T-cell (primary cell): Measurements from ENCODE around the gene PTPRM. TPM values are rescaled to one million over a fixed set of nuclear protein-coding genes. Genes with fewer than 3 reads are reported as not detected.

ENCODE experiments used
- ATAC-seq, 4 experiments: fragments of 200-7000 bp in 3 of 4; fragments of 150-1000 bp in 1 of 4; cut with Tn5 transposase; replicated peaks in 1 of 4; 1 replicate in 3 of 4; 2 replicates in 1 of 4; pipeline ENCODE4 v1.10.0; 2021; ENCODE audit warnings: moderate library complexity in 3 of 4, mild to moderate bottlenecking in 2 of 4, moderate number of reproducible peaks in 1 of 4
- CTCF ChIA-PET, 2 donors: fragments of 300-600 bp; sonication (Branson Sonifier 250); formaldehyde crosslinking; loops; one replicate each; lab custom pipeline; 2022; ENCODE audit warnings: antibody characterized with exemption in 2 of 2; lab: Charles Lee
- POLR2A ChIA-PET, 2 donors: fragments of 300-600 bp; sonication (Branson Sonifier 250); formaldehyde crosslinking; loops; one replicate each; lab custom pipeline; 2022; ENCODE audit warnings: antibody characterized with exemption in 2 of 2; lab: Charles Lee
- DNase-seq, 35 experiments: peaks; one replicate each; pipeline versions ENCODE4 v3.0.0 to v3.0.0-alpha.2; 2013 to 2023
- H3K27ac ChIP-seq: one replicate; pipeline ENCODE4 v1.5.1; 2013; ENCODE audit warnings: low read length
- H3K27me3 ChIP-seq, 2 experiments: replicated peaks in 1 of 2; 1 replicate in 1 of 2; 2 replicates in 1 of 2; pipeline versions ENCODE4 v1.6.1 to v1.7.0; 2013; ENCODE audit warnings: low read length in 1 of 2, mixed read lengths in 1 of 2; ENCODE audit not compliant: control insufficient read depth in 2 of 2, insufficient read depth in 2 of 2; ENCODE audit errors: extremely low read depth in 1 of 2
- H3K36me3 ChIP-seq, 2 donors: 1 replicate in 1 of 2; 2 replicates in 1 of 2; pipeline versions ENCODE4 v1.6.1 to v1.7.0; 2013; ENCODE audit warnings: low read length in 1 of 2; ENCODE audit not compliant: control insufficient read depth in 2 of 2, insufficient read depth in 1 of 2; ENCODE audit errors: extremely low read depth in 1 of 2
- H3K4me1 ChIP-seq, 2 experiments: 1 replicate in 1 of 2; 2 replicates in 1 of 2; pipeline versions ENCODE4 v1.6.1 to v1.7.0; 2013; ENCODE audit warnings: low read length in 2 of 2, mixed read lengths in 1 of 2; ENCODE audit not compliant: insufficient read depth in 2 of 2, control insufficient read depth in 1 of 2; ENCODE audit errors: extremely low read depth in 1 of 2
- H3K4me3 ChIP-seq, 2 donors: 1 replicate in 1 of 2; 2 replicates in 1 of 2; pipeline versions ENCODE4 v1.5.1 to v1.7.0; 2013; ENCODE audit warnings: mild to moderate bottlenecking in 2 of 2, low read length in 1 of 2, moderate library complexity in 1 of 2; ENCODE audit not compliant: control insufficient read depth in 1 of 2; ENCODE audit errors: extremely low read depth in 1 of 2
- H3K9me3 ChIP-seq: 2 replicates; pipeline ENCODE4 v1.7.0; 2013
- H3K27ac Mint-ChIP-seq, 2 donors: one replicate each; pipeline ENCODE4 v1.8.0; 2020 to 2021; ENCODE audit warnings: mild to moderate bottlenecking in 2 of 2, mixed read lengths in 2 of 2
- H3K27me3 Mint-ChIP-seq, 2 donors: one replicate each; pipeline ENCODE4 v1.8.0; 2021 to 2022; ENCODE audit warnings: mixed read lengths in 2 of 2
- H3K36me3 Mint-ChIP-seq: one replicate; pipeline ENCODE4 v1.8.0; 2021; ENCODE audit warnings: mixed read lengths
- H3K4me1 Mint-ChIP-seq, 3 donors: one replicate each; pipeline ENCODE4 v1.8.0; 2020 to 2022; ENCODE audit warnings: mixed read lengths in 3 of 3, mild to moderate bottlenecking in 1 of 3
- H3K4me3 Mint-ChIP-seq, 3 donors: one replicate each; pipeline ENCODE4 v1.8.0; 2020 to 2022; ENCODE audit warnings: mild to moderate bottlenecking in 3 of 3, mixed read lengths in 3 of 3, moderate library complexity in 3 of 3
- H3K9me3 Mint-ChIP-seq, 3 donors: one replicate each; pipeline ENCODE4 v1.8.0; 2020 to 2022; ENCODE audit warnings: mixed read lengths in 3 of 3
- WGBS: methylation state at CpG from one replicate; pipeline ENCODE4 v1.1.5; 2013; ENCODE audit warnings: missing lambda C conversion rate; ENCODE audit not compliant: insufficient coverage; 5-methylcytosine and 5-hydroxymethylcytosine counted together
- total RNA-seq, 35 experiments: library from RNA in 6 of 35; stranded (reverse) in 6 of 35; fragments of 120-200 nt in 1 of 35; gene quantifications; one replicate each; pipeline versions ENCODE4 v1.2.1 to v1.2.4 and lab custom pipeline; 2013 to 2026

Gene PTPRM
- total RNA-seq, 5 donors from 2014 or later (not counting 1 experiment from before 2014, with no cell fraction given) = 4.1 to 47.4 (median 7.1) TPM

- WGBS = no CpG with 5 or more reads among the region's 2 CpGs
- POLR2A ChIA-PET = no interaction called here
- Histone ChIP-seq H3K27ac (no peak overlapping the region), H3K27me3 (peaks cover 0 to 7% of the 10 kb centered on the region in 2 experiments), H3K9me3 (no peaks in the 10 kb centered on the region), H3K4me3 (no peak overlapping the region), H3K36me3 (no peaks in the 10 kb centered on the region), H3K4me1 (no peaks in the 10 kb centered on the region)
- no peak overlapping the region for H3K4me3 Mint-ChIP-seq
- no peaks in the 10 kb centered on the region for H3K4me1 Mint-ChIP-seq
- no peaks in the 10 kb centered on the region for H3K36me3 Mint-ChIP-seq
- no peak overlapping the region for H3K27ac Mint-ChIP-seq
- H3K9me3 Mint-ChIP-seq = peaks cover 0 to 5% (median 0%) of the 10 kb centered on the region in 3 donors
- CTCF ChIA-PET = no interaction called here
- ATAC-seq = no peak
- no peaks in the 10 kb centered on the region for H3K27me3 Mint-ChIP-seq
- DNase-seq = no peak
Observed at GRCh38 chr18:7873316-7873715, 306.2 kb downstream of the PTPRM start.

GRCh38 chr18:7876354-7877104, 309.4 kb downstream of the PTPRM start:
- CTCF ChIA-PET = no interaction called here
- POLR2A ChIA-PET = no interaction called here
- Histone ChIP-seq H3K9me3 (no peaks in the 10 kb centered on the region), H3K36me3 (no peaks in the 10 kb centered on the region), H3K4me3 (no peak overlapping the region), H3K27ac (no peak overlapping the region), H3K4me1 (no peaks in the 10 kb centered on the region), H3K27me3 (no peaks in the 10 kb centered on the region)
- no CpG with 5 or more reads among the region's 2 CpGs for WGBS
- Mint-ChIP-seq H3K4me1 (no peaks in the 10 kb centered on the region), H3K27ac (no peak overlapping the region), H3K4me3 (no peak overlapping the region), H3K36me3 (no peaks in the 10 kb centered on the region), H3K9me3 (peaks cover 0 to 2% (median under 1%) of the 10 kb centered on the region in 3 donors), H3K27me3 (no peaks in the 10 kb centered on the region)
- DNase-seq (no peak), ATAC-seq (no peak)

DNA sequence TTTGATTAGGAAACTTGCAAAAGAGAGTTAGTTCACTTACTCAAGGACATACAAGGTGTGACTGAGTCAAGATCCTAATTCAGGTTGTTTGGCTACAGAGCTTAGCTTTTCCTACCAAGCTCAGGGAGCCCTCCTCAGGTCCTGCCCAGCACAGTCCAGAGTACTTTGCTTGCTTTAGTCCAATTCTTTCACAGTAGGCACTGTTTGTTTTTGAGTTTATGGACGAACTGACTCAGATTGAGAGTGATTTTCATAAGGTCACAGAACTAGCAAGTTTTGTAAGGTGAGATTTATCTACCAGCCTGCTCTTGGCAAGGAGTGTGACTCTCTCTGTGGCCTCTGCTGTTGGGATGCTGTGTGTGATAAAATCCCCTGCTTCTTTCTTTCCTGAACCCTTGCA, 310.5 kb downstream of the PTPRM start:
- DNase-seq = no peak
- ChIA-PET POLR2A (no interaction called here), CTCF (no interaction called here)
- H3K4me1 Mint-ChIP-seq = no peaks in the 10 kb centered on the region
- H3K27ac Mint-ChIP-seq = no peak overlapping the region
- H3K36me3 ChIP-seq = no peaks in the 10 kb centered on the region
- H3K4me3 Mint-ChIP-seq = no peak overlapping the region
- H3K27ac ChIP-seq = no peak overlapping the region
- no peaks in the 10 kb centered on the region for H3K4me1 ChIP-seq
- no peak for ATAC-seq
- H3K9me3 Mint-ChIP-seq = peaks cover 0 to 4% (median 2%) of the 10 kb centered on the region in 3 donors
- no peaks in the 10 kb centered on the region for H3K27me3 Mint-ChIP-seq
- no peaks in the 10 kb centered on the region for H3K36me3 Mint-ChIP-seq
- WGBS = 25% methylated on average over 1 of the region's 1 CpG
- H3K27me3 ChIP-seq = no peaks in the 10 kb centered on the region
- H3K9me3 ChIP-seq = no peaks in the 10 kb centered on the region
- no peak overlapping the region for H3K4me3 ChIP-seq

- POLR2A ChIA-PET = no interaction called here
- no peak for DNase-seq
Observed at GRCh38 chr18:7878265-7879211, 311.4 kb downstream of the PTPRM start.

GRCh38 chr18:7879717-7880116, 312.6 kb downstream of the PTPRM start:
- Mint-ChIP-seq H3K9me3 (peaks cover 0 to 4% (median 2%) of the 10 kb centered on the region in 3 donors), H3K27me3 (no peaks in the 10 kb centered on the region), H3K27ac (no peak overlapping the region), H3K4me3 (no peak overlapping the region), H3K36me3 (no peaks in the 10 kb centered on the region), H3K4me1 (no peaks in the 10 kb centered on the region)
- Histone ChIP-seq H3K4me3 (no peak overlapping the region), H3K27me3 (no peaks in the 10 kb centered on the region), H3K4me1 (no peaks in the 10 kb centered on the region), H3K36me3 (no peaks in the 10 kb centered on the region), H3K27ac (no peak overlapping the region), H3K9me3 (no peaks in the 10 kb centered on the region)
- ChIA-PET POLR2A (no interaction called here), CTCF (no interaction called here)
- no peak for ATAC-seq
- no peak for DNase-seq
- WGBS = 60% methylated on average over 1 of the region's 4 CpGs

More at GRCh38 chr18:7878265-7879211, 311.4 kb downstream of the PTPRM start:
- Histone ChIP-seq H3K4me3 (no peak overlapping the region), H3K9me3 (no peaks in the 10 kb centered on the region), H3K27ac (no peak overlapping the region), H3K27me3 (no peaks in the 10 kb centered on the region), H3K4me1 (no peaks in the 10 kb centered on the region), H3K36me3 (no peaks in the 10 kb centered on the region)
- no peak for ATAC-seq
- WGBS = no CpG with 5 or more reads among the region's 6 CpGs
- CTCF ChIA-PET = no interaction called here
- H3K27ac Mint-ChIP-seq = no peak overlapping the region
- no peaks in the 10 kb centered on the region for H3K27me3 Mint-ChIP-seq
- no peaks in the 10 kb centered on the region for H3K4me1 Mint-ChIP-seq
- peaks cover 0 to 4% (median 2%) of the 10 kb centered on the region in 3 donors for H3K9me3 Mint-ChIP-seq
- H3K4me3 Mint-ChIP-seq = no peak overlapping the region
- H3K36me3 Mint-ChIP-seq = no peaks in the 10 kb centered on the region

- Histone ChIP-seq H3K4me1 (peaks cover 3 to 4% of the 10 kb centered on the region in 2 experiments), H3K9me3 (no peaks in the 10 kb centered on the region), H3K27ac (no peak overlapping the region), H3K36me3 (no peaks in the 10 kb centered on the region), H3K4me3 (no peak overlapping the region), H3K27me3 (no peaks in the 10 kb centered on the region)
- H3K27me3 Mint-ChIP-seq = no peaks in the 10 kb centered on the region
- ChIA-PET CTCF (no interaction called here), POLR2A (no interaction called here)
- 60% methylated on average over 2 of the region's 5 CpGs for WGBS
- ATAC-seq (no peak), DNase-seq (peak in 1 of 35 experiments; percentile 21)
- H3K36me3 Mint-ChIP-seq = no peaks in the 10 kb centered on the region
- H3K4me1 Mint-ChIP-seq = no peaks in the 10 kb centered on the region
- no peak overlapping the region for H3K4me3 Mint-ChIP-seq
- H3K9me3 Mint-ChIP-seq = peaks cover 0 to 4% (median 0%) of the 10 kb centered on the region in 3 donors
- H3K27ac Mint-ChIP-seq = no peak overlapping the region
Observed at GRCh38 chr18:7885865-7886264, 318.7 kb downstream of the PTPRM start.
